LNCaP clone FGC (cell line): ENCODE results near the gene OBP2B.

Experiments
- DNase-seq: peaks from one replicate; pipeline ENCODE4 v3.0.0-alpha.2; 2011; ENCODE audit warnings: low read depth
- H3K4me3 ChIP-seq: 2 replicates; pipeline ENCODE4 v1.5.1; 2011; ENCODE audit warnings: mild to moderate bottlenecking, low read depth, low read length, control low read depth
- TF ChIP-seq, protein P1 (sequence below): IDR thresholded peaks from 2 replicates; pipeline ENCODE4 v1.5.1; 2012; ENCODE audit warnings: mild to moderate bottlenecking; ENCODE audit not compliant: control insufficient read depth, insufficient read depth; ENCODE audit errors: extremely low read depth

The OBP2B gene

DNA sequence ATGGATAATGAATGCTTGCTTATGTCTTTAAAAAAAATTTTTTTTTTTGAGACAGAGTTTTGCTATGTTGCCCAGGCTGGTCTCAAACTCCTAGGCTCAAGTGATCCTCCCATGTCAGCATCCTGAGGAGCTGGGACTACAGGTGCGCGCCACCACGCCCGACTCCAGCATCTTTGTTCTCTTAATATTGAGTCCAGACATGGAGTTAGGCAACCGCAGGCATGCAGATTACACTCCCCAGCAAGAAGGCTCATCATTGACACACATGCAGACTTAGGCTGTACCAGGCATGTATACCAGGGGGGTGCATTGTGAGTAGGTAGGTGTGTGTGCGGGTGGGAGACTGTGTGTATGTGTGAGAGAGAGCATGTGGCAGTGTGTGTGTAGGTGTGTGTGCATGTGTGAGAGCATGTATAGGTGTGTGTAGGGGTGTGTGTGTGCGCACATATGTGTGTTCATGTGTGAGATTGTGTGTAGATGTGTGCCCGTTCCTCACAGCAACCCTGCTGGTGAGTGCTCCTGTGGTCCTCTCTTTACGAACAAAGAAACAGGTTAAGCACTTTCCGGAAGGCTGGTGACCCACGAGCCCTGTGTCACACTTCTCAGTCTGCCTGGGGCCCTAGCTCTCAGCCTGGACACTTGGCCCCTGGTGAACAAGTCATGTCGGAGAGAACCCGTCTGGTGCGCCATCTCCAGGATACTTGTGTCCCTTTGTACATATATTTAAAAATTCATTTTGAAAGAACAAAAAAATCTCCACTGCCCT is 6.2 kb downstream of the OBP2B start:
- no peak overlapping the region for H3K4me3 ChIP-seq
- TF ChIP-seq, protein P1, sequence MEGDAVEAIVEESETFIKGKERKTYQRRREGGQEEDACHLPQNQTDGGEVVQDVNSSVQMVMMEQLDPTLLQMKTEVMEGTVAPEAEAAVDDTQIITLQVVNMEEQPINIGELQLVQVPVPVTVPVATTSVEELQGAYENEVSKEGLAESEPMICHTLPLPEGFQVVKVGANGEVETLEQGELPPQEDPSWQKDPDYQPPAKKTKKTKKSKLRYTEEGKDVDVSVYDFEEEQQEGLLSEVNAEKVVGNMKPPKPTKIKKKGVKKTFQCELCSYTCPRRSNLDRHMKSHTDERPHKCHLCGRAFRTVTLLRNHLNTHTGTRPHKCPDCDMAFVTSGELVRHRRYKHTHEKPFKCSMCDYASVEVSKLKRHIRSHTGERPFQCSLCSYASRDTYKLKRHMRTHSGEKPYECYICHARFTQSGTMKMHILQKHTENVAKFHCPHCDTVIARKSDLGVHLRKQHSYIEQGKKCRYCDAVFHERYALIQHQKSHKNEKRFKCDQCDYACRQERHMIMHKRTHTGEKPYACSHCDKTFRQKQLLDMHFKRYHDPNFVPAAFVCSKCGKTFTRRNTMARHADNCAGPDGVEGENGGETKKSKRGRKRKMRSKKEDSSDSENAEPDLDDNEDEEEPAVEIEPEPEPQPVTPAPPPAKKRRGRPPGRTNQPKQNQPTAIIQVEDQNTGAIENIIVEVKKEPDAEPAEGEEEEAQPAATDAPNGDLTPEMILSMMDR: no peak
- DNase-seq: no peak

DNA sequence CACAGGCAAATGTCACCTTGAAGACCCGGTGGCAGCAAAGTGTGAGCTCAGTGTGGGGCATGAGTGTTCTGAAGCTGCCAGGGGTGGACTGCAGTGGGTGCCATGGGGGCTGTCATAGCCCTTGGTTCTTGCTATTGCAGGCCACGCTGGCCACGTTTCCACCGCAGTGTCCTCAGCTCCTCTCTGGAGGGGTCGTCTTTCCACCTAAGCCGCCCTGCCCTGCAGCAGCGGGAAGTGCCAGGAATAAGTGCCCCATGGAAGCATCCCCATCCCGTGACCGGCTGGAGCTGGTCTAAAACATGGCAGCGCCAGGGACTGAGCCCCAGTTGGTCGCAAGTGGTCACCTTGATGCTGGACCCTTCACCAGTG is 6.9 kb downstream of the OBP2B start:
- H3K4me3 ChIP-seq: no peak overlapping the region
- DNase-seq: no peak
- TF ChIP-seq, protein P1: no peak

DNA sequence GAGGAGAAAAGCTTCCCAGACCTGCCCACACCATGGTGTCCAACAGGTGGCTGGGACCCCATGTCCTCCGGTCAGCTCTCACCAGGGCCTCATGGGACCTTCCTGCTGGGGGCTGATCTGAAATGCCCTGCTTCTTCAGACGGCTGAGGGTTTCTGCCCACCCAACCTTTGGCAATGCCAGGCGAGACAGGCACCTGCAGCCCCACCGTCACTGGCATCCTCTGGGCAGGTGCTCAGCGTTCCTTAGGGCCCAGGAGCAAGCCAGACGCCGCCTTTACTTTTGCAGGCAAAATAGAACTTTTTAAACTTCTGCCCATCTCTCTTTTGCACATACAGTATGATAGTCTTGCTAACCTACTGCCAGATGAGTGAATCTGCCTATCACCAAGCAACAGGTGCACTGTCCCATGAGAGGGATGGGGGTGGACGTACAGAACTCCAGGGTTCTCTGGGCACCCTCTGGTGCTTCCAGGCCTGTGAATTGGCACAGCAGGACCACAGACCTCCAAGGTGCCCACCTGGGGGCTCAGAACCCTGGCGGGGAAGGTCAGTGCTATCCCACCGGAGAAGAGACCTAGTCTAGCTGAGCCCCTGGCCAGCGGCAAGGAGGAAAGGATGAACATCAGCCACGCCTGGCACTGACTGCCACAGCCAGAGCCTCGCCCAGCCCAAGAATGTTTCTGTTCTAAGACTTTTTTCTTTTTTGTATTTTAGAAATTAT is 7.5 kb downstream of the OBP2B start:
- TF ChIP-seq, protein P1: no peak
- H3K4me3 ChIP-seq: no peak overlapping the region
- DNase-seq: no peak

DNA sequence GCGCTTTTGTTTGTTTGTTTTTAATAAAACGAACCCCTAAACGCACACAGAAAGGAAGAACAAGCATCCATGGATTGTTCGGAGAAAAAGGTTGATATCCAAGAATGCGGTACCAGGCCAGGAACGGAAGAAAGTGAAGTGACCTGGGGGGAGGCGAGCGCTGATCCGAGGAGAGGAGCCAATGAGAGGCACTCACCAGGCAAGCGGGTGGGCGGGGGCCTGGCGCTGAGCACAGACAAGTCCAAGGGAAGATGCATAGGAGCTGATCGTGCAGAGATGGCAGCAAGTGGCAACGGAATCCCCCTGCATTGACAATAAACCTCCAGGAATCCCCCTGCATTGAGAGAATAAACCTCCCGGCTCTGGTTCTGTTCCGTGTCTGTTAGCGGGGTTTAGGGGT is 8.4 kb downstream of the OBP2B start:
- TF ChIP-seq, protein P1: no peak
- H3K4me3 ChIP-seq: no peak overlapping the region
- no peak for DNase-seq

DNA sequence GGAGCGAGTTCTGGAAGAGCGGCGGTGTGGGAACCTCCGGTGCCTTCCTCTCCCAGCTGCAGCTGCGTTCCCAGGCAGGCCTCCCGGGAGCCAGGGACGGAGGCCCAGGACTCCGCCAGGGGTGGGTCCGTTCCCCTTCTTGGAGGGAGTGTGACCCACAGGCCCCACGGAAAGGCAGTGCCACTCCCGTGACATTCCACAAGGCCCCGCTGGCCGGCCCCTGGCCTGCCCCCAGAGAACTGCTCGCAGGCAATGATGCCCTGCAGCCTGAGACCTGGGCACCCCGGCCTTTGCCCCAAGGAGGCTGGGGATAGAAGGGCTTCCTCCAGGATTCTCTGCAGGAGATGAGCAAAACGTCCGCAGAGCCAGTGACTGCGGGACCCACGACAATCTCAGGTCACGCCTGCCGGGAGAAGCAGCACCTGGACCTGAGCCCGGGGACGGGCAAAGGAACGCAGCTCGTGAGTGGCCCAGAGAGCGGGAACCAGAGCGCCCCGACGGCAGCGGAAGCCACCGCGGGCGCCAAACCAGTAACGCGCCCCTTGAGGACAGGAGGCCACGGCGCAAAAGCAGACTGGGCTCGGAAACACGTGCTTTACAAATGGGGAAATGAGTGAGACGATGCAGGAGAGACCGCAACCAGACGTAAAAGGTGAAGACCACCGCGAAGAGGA is 9.3 kb downstream of the OBP2B start:
- no peak for DNase-seq
- TF ChIP-seq, protein P1: no peak
- H3K4me3 ChIP-seq: no peak overlapping the region

DNA sequence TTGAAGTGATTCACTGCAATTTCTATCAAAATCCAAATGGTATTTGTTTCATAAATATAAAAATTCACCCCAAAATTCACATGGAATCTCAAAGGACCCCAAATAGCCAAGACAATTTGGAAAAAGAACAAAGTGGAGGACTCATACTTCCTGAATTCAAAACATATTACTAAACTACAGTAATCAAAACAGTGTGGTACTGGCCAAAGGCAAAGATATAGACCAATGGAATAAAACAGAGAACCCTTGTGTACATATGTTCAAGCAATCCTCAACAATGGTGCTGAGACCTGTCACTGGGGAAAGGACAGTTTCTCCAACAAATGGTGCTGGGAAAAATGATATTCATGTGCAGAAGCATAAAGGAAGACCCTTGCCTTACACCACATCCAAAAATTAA is 14.0 kb downstream of the OBP2B start:
- TF ChIP-seq, protein P1: no peak
- DNase-seq: no peak
- H3K4me3 ChIP-seq: no peak overlapping the region
